DMS53 treated with DMSO at 0.1 percent for 48 hours (cell line): ENCODE measurements around the gene HNF1B.

Experiments
- DNase-seq: peaks from one replicate; lab custom pipeline; 2025; ENCODE audit not compliant: unreplicated experiment; lab: John Stamatoyannopoulos, UW

HNF1B gene

GRCh38 chr17:37737971-37738370 is 6.9 kb downstream of the HNF1B start:
- DNase-seq, result no peak

DNA sequence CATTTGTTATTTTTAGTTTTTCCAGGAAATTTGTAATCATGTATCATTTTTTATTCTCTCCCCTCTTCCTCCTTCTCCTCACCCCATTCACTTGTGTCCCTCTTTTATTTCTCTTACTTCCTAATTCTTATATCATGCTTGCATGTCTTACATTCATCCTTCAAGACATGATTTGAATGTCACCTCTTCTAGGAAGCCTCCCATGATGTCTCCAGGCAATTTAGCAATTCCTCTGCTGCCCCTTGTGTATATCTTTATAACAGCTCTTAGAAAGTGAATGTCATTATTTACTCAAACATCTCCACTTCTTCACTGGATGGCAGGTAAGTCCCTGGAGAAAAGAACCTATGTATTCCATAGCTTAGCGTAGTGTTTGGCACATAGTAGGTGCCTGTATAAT is 7.8 kb downstream of the HNF1B start:
- DNase-seq, result no peak

DNA sequence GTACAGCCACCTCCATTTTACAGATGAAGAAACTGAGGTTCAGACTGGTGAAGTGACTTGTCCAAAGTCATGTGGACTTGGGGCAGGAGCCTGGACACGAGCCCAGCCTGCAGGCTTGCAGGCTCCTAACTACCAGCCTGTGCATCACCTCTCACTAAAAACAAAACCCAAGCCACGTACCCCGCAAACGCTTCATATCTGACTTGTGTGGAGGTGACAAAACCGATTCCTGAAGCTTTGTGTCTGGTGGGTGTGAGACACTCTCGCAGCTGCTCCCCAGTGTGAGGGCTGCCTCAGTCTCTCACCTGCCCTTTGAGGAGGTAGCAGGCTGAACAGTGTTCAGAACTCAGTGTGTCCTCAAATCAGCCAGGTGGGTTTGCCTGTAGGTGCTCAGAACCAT is 8.4 kb downstream of the HNF1B start:
- DNase-seq, result no peak

DNA sequence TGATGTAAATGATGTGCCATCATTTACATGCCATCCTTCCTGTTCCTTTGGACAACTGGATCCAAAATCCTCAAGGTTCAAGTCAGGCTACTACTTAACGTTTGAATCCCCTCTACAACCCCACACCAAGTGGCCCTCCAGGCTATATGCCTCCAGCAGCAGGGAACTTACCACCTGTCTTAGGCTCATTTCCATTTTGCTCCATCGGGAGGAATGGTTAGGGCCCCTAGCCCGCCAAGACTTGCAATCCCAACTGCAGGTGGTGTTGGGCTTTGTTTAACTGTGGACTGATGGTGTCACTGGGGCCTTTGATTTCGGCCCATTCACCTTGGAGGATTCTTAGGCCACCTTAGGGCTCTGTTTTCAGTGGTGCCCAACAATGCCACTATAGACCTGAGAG is 9.7 kb downstream of the HNF1B start:
- no peak for DNase-seq

- DNase-seq, result no peak
Observed at GRCh38 chr17:37732316-37732715, 12.5 kb downstream of the HNF1B start.

DNA sequence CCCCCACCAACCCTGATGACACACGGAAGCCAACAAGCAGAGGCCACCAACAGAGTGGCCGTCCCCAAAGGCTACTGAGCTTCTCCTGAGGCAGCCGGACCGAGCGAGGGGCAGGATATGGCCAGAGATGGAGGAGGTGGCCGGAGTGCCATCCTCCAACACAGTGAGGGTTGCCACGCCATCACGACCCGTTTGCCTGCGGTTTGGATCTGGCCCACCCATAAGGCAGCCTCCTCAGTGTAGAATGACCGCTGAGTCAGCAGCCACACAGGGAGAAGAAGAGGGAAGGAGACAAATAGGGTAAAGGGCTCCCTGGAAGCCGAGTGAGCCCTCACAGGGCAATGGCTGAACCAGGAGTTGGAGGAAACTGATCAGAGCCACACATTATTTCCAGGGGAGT is 13.8 kb downstream of the HNF1B start:
- DNase-seq, result no peak

- DNase-seq, result no peak
Observed at GRCh38 chr17:37729905-37730304, 15.0 kb downstream of the HNF1B start.

- DNase-seq, result no peak
Observed at GRCh38 chr17:37726891-37727675, 17.8 kb downstream of the HNF1B start.

GRCh38 chr17:37726248-37726647 is 18.6 kb downstream of the HNF1B start:
- no peak for DNase-seq

DNA sequence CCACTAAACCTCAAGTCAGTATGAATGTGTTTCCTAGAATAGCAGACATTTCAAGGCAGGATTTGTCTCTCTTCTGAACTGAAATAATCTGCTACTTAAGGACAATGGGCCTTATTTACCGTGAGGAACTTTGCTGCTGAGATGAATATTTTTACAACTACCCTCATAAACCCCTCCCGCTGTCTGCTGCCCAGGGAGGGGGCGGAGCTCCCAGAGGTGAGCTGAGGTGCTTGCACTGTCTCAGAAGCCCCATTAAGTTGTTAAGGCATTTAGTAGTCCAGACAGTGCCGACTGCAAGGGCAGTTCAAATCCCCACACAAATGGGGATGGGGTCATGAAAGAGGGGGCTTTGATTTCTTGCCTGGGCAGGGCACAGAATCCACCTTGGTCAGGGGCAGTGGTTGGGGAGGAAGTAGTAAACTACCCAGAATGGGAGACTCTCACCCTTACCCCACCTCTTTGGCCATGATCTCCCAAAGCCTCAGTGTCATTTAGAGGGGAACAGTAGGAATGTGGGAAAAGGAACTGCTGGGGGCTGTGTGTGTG is 19.2 kb downstream of the HNF1B start:
- no peak for DNase-seq

GRCh38 chr17:37725021-37725595 is 19.8 kb downstream of the HNF1B start:
- no peak for DNase-seq

- no peak for DNase-seq
Observed at GRCh38 chr17:37720989-37721388, 23.9 kb downstream of the HNF1B start.

GRCh38 chr17:37719866-37720265 is 25.0 kb downstream of the HNF1B start:
- no peak for DNase-seq

- no peak for DNase-seq
Observed at GRCh38 chr17:37718324-37719048, 26.4 kb downstream of the HNF1B start.

- no peak for DNase-seq
Observed at GRCh38 chr17:37717627-37718323, 27.1 kb downstream of the HNF1B start.

DNA sequence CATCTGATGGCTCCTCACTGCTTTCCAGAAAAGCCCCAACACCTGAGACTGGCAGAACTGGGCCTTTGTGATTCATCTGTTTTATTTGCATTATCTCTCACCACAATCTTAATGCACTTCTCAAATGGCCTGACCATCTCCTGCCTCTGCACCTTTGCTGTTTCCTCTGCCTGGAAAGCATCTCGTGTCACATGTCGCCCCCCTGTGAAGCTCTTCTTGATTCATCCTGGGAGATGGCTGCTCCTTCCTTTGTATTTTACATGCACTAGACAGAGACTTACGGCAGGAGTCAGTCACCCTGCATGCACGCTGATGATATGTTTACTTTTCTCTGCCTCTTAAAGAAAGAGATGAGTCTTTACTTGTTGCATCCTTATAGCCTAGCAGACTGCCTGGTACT is 30.0 kb downstream of the HNF1B start:
- no peak for DNase-seq

DNA sequence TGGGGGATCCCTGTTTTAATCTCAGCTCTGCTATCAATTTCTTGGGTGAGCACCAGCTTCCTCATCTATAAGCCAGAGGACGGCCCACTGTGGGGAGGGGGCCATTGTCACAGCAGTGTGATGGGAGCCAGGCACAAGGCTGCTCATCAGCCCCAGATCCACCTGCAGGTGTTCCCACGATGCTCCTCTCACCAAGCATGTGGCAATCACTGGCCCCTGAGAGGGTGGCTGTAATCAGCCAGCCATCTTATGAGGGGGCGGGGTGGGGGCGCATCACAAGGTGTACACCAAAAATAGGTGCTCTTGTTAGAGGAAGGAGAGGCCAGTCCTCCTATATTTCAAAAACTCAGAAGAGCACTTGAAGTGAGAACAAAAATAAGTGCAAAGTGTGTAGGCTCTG is 31.2 kb downstream of the HNF1B start:
- no peak for DNase-seq

GRCh38 chr17:37713028-37713431 is 31.8 kb downstream of the HNF1B start:
- no peak for DNase-seq

DNA sequence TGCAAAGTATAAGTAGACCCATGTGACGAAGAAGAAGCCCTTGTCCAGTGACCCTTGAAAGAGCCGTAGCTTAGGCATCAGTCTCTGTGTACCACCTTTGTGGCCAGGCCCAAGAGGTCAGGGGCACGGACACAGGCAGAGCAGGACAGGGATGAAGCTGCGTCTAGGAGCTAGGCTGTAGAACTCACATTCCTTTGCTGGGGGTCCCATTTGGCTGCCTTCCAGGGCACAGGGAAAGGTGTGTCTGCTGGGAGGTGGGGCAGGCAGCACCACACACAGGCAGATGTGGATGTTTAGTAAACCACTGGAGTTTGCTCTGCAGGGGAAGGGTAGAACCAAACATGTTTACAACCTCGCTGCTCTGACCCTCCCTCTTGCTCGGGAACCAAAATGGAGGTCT is 33.7 kb downstream of the HNF1B start:
- DNase-seq, result no peak

GRCh38 chr17:37710344-37710886 is 34.4 kb downstream of the HNF1B start:
- DNase-seq, result peak; percentile 62

DNA sequence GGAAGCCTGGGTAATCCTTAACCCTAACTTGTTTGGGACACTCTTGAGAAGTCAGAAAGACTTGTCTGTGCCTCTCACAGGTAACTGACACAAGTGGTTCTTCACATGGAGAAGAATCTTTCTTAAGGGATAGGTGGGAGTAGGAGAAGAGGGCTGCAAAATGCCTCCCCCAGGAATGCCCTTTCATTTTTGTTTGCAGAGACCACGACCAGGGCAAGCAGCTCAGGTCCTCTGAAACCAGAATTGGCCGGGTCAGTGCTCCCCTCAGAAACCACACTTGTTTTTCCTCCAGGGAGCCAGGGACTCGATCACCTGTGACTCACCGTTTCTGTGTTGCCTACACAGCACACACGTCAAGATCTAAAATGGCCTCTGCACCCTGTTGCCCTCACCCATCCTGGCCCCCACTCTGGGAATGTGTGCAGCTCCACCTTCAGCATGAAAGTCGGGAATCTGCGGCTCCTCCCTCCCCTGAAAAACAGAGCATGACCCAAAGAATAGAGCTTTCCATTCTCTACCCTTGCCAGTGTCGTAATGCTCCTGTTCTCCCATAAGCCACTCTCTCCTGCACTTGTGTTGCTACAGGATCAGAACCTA is 36.1 kb downstream of the HNF1B start:
- DNase-seq, result no peak
